Esophagus squamous epithelium (tissue), 4 donors: Measurements from ENCODE around the gene PLA2G4F.

Experiments used
- CTCF ChIP-seq, 6 experiments: fragments of 450-650 bp in 4 of 6; fragments of 200-600 bp in 2 of 6; sonication (generic) in 2 of 6; IDR thresholded peaks; one replicate each; pipeline ENCODE4 v1.5.1; 2016 to 2019; ENCODE audit warnings: antibody characterized with exemption in 6 of 6, mild to moderate bottlenecking in 4 of 6, moderate library complexity in 4 of 6
- POLR2A ChIP-seq, 4 donors: fragments of 450-650 bp; IDR thresholded peaks; one replicate each; pipeline ENCODE4 v1.6.1; 2017; ENCODE audit warnings: antibody characterized with exemption in 4 of 4, mild to moderate bottlenecking in 4 of 4, moderate library complexity in 3 of 4

- no peak for TF ChIP-seq POLR2A (IDR thresholded peaks at IDR 0.05)
- TF ChIP-seq CTCF (IDR thresholded peaks at IDR 0.05): no peak
These were observed 17.5 kb downstream of the PLA2G4F start for GRCh38 chr15:42138968-42139386.
